ENCODE results near the gene CFAP97D1.

The CFAP97D1 gene

GRCh38 chr17:43812396-43813265 lies 32.4 kb downstream of the CFAP97D1 start:
- Histone ChIP-seq H3K27me3 (replicated peaks in 2 of 5; ENCODE audit: control insufficient read depth in 4 of 5, insufficient read depth in 5 of 5, low read length in 4 of 5) (no peaks in the 10 kb centered on the region), H3K36me3 (ENCODE audit: control insufficient read depth in 4 of 4, insufficient read depth in 4 of 4, low read length in 3 of 4) (peaks cover 0 to 31% (median 4%) of the 10 kb centered on the region in 4 experiments), H3K4me1 (ENCODE audit: control extremely low read depth in 1 of 4, control insufficient read depth in 4 of 4, insufficient read depth in 4 of 4, low read length in 3 of 4) (no peaks in the 10 kb centered on the region), H3K4me3 (ENCODE audit: control insufficient read depth in 1 of 7, extremely low read depth in 1 of 7, insufficient read depth in 4 of 7, low read depth in 2 of 7, low read length in 6 of 7) (no peak overlapping the region), H3K9me3 (ENCODE audit: control extremely low read depth in 1 of 5, control insufficient read depth in 4 of 5, insufficient read depth in 2 of 5, low read depth in 1 of 5, low read length in 4 of 5) (no peaks in the 10 kb centered on the region), H3K27ac (ENCODE audit: insufficient read depth in 1 of 2, low read depth in 1 of 2, low read length in 2 of 2, poor library complexity in 1 of 2, severe bottlenecking in 2 of 2) (no peak overlapping the region)
- 100% methylated on average over 6 of the region's 10 CpGs for WGBS (ENCODE audit: insufficient coverage)
- CTCF ChIA-PET: no interaction called here
- POLR2A ChIA-PET: interaction anchor here (0.5 kb wide), 1 partner anchor 258 kb away, joined by 7 read pairs; no protein-coding TSS in a partner anchor
- no peak for DNase-seq

- Histone ChIP-seq H3K36me3 (ENCODE audit: control insufficient read depth in 4 of 4, insufficient read depth in 4 of 4, low read length in 3 of 4) (peaks cover 0 to 29% (median 4%) of the 10 kb centered on the region in 4 experiments), H3K9me3 (ENCODE audit: control extremely low read depth in 1 of 5, control insufficient read depth in 4 of 5, insufficient read depth in 2 of 5, low read depth in 1 of 5, low read length in 4 of 5) (no peaks in the 10 kb centered on the region), H3K4me1 (ENCODE audit: control extremely low read depth in 1 of 4, control insufficient read depth in 4 of 4, insufficient read depth in 4 of 4, low read length in 3 of 4) (no peaks in the 10 kb centered on the region), H3K4me3 (ENCODE audit: control insufficient read depth in 1 of 7, extremely low read depth in 1 of 7, insufficient read depth in 4 of 7, low read depth in 2 of 7, low read length in 6 of 7) (no peak overlapping the region), H3K27ac (ENCODE audit: insufficient read depth in 1 of 2, low read depth in 1 of 2, low read length in 2 of 2, poor library complexity in 1 of 2, severe bottlenecking in 2 of 2) (no peak overlapping the region), H3K27me3 (replicated peaks in 2 of 5; ENCODE audit: control insufficient read depth in 4 of 5, insufficient read depth in 5 of 5, low read length in 4 of 5) (no peaks in the 10 kb centered on the region)
- CTCF ChIA-PET: interaction anchor here (1.2 kb wide), 1 partner anchor 65 kb away, joined by 3 read pairs; no protein-coding TSS in a partner anchor
- 81% methylated on average over 2 of the region's 3 CpGs for WGBS (ENCODE audit: insufficient coverage)
- POLR2A ChIA-PET: no interaction called here
- DNase-seq: no peak
Measured at GRCh38 chr17:43813386-43813785, 33.2 kb downstream of the CFAP97D1 start.

GRCh38 chr17:43814026-43814425 lies 33.8 kb downstream of the CFAP97D1 start:
- H3K9me3 ChIP-seq (ENCODE audit: control extremely low read depth in 1 of 5, control insufficient read depth in 4 of 5, insufficient read depth in 2 of 5, low read depth in 1 of 5, low read length in 4 of 5): no peaks in the 10 kb centered on the region
- WGBS (ENCODE audit: insufficient coverage): 91% methylated on average over 9 of the region's 12 CpGs
- no peak for DNase-seq
- H3K27me3 ChIP-seq (replicated peaks in 2 of 5; ENCODE audit: control insufficient read depth in 4 of 5, insufficient read depth in 5 of 5, low read length in 4 of 5): no peaks in the 10 kb centered on the region
- ChIA-PET CTCF (interaction anchor here (1.2 kb wide), 1 partner anchor 65 kb away, joined by 3 read pairs; no protein-coding TSS in a partner anchor), POLR2A (no interaction called here)
- no peaks in the 10 kb centered on the region for H3K4me1 ChIP-seq (ENCODE audit: control extremely low read depth in 1 of 4, control insufficient read depth in 4 of 4, insufficient read depth in 4 of 4, low read length in 3 of 4)
- H3K27ac ChIP-seq (ENCODE audit: insufficient read depth in 1 of 2, low read depth in 1 of 2, low read length in 2 of 2, poor library complexity in 1 of 2, severe bottlenecking in 2 of 2): no peak overlapping the region
- no peak overlapping the region for H3K4me3 ChIP-seq (ENCODE audit: control insufficient read depth in 1 of 7, extremely low read depth in 1 of 7, insufficient read depth in 4 of 7, low read depth in 2 of 7, low read length in 6 of 7)
- H3K36me3 ChIP-seq (ENCODE audit: control insufficient read depth in 4 of 4, insufficient read depth in 4 of 4, low read length in 3 of 4): peaks cover 0 to 23% (median 4%) of the 10 kb centered on the region in 4 experiments

GRCh38 chr17:43814714-43815113 lies 34.5 kb downstream of the CFAP97D1 start:
- Histone ChIP-seq H3K4me3 (ENCODE audit: control insufficient read depth in 1 of 7, extremely low read depth in 1 of 7, insufficient read depth in 4 of 7, low read depth in 2 of 7, low read length in 6 of 7) (no peak overlapping the region), H3K4me1 (ENCODE audit: control extremely low read depth in 1 of 4, control insufficient read depth in 4 of 4, insufficient read depth in 4 of 4, low read length in 3 of 4) (no peaks in the 10 kb centered on the region), H3K27ac (ENCODE audit: insufficient read depth in 1 of 2, low read depth in 1 of 2, low read length in 2 of 2, poor library complexity in 1 of 2, severe bottlenecking in 2 of 2) (no peak overlapping the region), H3K9me3 (ENCODE audit: control extremely low read depth in 1 of 5, control insufficient read depth in 4 of 5, insufficient read depth in 2 of 5, low read depth in 1 of 5, low read length in 4 of 5) (no peaks in the 10 kb centered on the region), H3K36me3 (ENCODE audit: control insufficient read depth in 4 of 4, insufficient read depth in 4 of 4, low read length in 3 of 4) (peaks cover 0 to 23% (median 4%) of the 10 kb centered on the region in 4 experiments), H3K27me3 (replicated peaks in 2 of 5; ENCODE audit: control insufficient read depth in 4 of 5, insufficient read depth in 5 of 5, low read length in 4 of 5) (no peaks in the 10 kb centered on the region)
- ChIA-PET CTCF (no interaction called here), POLR2A (no interaction called here)
- 40% methylated on average over 1 of the region's 1 CpG for WGBS (ENCODE audit: insufficient coverage)
- DNase-seq: no peak

- WGBS (ENCODE audit: insufficient coverage): 95% methylated on average over 20 of the region's 24 CpGs
- no peak overlapping the region for H3K27ac ChIP-seq (ENCODE audit: insufficient read depth in 1 of 2, low read depth in 1 of 2, low read length in 2 of 2, poor library complexity in 1 of 2, severe bottlenecking in 2 of 2)
- ChIA-PET POLR2A (no interaction called here), CTCF (interaction anchor here (0.6 to 1.7 kb wide), 5 partner anchors 14 to 243 kb away, joined by 3 to 4 read pairs (median 4); partner anchors contain the start of gene CD300LG)
- no peaks in the 10 kb centered on the region for H3K9me3 ChIP-seq (ENCODE audit: control extremely low read depth in 1 of 5, control insufficient read depth in 4 of 5, insufficient read depth in 2 of 5, low read depth in 1 of 5, low read length in 4 of 5)
- H3K4me1 ChIP-seq (ENCODE audit: control extremely low read depth in 1 of 4, control insufficient read depth in 4 of 4, insufficient read depth in 4 of 4, low read length in 3 of 4): no peaks in the 10 kb centered on the region
- no peak for DNase-seq
- peaks cover 0 to 29% (median 4%) of the 10 kb centered on the region in 4 experiments for H3K36me3 ChIP-seq (ENCODE audit: control insufficient read depth in 4 of 4, insufficient read depth in 4 of 4, low read length in 3 of 4)
- no peaks in the 10 kb centered on the region for H3K27me3 ChIP-seq (replicated peaks in 2 of 5; ENCODE audit: control insufficient read depth in 4 of 5, insufficient read depth in 5 of 5, low read length in 4 of 5)
- H3K4me3 ChIP-seq (ENCODE audit: control insufficient read depth in 1 of 7, extremely low read depth in 1 of 7, insufficient read depth in 4 of 7, low read depth in 2 of 7, low read length in 6 of 7): no peak overlapping the region
Measured at GRCh38 chr17:43816336-43817320, 36.4 kb downstream of the CFAP97D1 start.

GRCh38 chr17:43817826-43818225 lies 37.6 kb downstream of the CFAP97D1 start:
- Histone ChIP-seq H3K27me3 (replicated peaks in 2 of 5; ENCODE audit: control insufficient read depth in 4 of 5, insufficient read depth in 5 of 5, low read length in 4 of 5) (no peaks in the 10 kb centered on the region), H3K9me3 (ENCODE audit: control extremely low read depth in 1 of 5, control insufficient read depth in 4 of 5, insufficient read depth in 2 of 5, low read depth in 1 of 5, low read length in 4 of 5) (no peaks in the 10 kb centered on the region), H3K27ac (ENCODE audit: insufficient read depth in 1 of 2, low read depth in 1 of 2, low read length in 2 of 2, poor library complexity in 1 of 2, severe bottlenecking in 2 of 2) (no peak overlapping the region), H3K36me3 (ENCODE audit: control insufficient read depth in 4 of 4, insufficient read depth in 4 of 4, low read length in 3 of 4) (peaks cover 0 to 23% (median 4%) of the 10 kb centered on the region in 4 experiments), H3K4me3 (ENCODE audit: control insufficient read depth in 1 of 7, extremely low read depth in 1 of 7, insufficient read depth in 4 of 7, low read depth in 2 of 7, low read length in 6 of 7) (no peak overlapping the region), H3K4me1 (ENCODE audit: control extremely low read depth in 1 of 4, control insufficient read depth in 4 of 4, insufficient read depth in 4 of 4, low read length in 3 of 4) (no peaks in the 10 kb centered on the region)
- CTCF ChIA-PET: interaction anchor here (1.1 to 1.7 kb wide), 4 partner anchors 9 to 29 kb away, joined by 3 to 4 read pairs (median 4); partner anchors contain the start of gene CD300LG
- no peak for DNase-seq
- POLR2A ChIA-PET: interaction anchor here (0.7 kb wide), 1 partner anchor 35 kb away, joined by 3 read pairs; no protein-coding TSS in a partner anchor
- 100% methylated on average over 7 of the region's 9 CpGs for WGBS (ENCODE audit: insufficient coverage)

Data from common myeloid progenitor, CD34-positive (primary cell).